HG03565 (cell line): ENCODE data around the gene NXT2.
"Not testable (repeated sequence)": the region's sequence is repeated elsewhere in the genome, so short reads cannot be mapped to it uniquely, and the experiment has no call there.

Source experiments
- ATAC-seq: cut with Tn5 transposase; IDR thresholded peaks from one replicate; pipeline ENCODE4 v1.9.1; 2021; ENCODE audit warnings: mild to moderate bottlenecking, moderate library complexity; ENCODE audit not compliant: unreplicated experiment

The NXT2 gene

DNA sequence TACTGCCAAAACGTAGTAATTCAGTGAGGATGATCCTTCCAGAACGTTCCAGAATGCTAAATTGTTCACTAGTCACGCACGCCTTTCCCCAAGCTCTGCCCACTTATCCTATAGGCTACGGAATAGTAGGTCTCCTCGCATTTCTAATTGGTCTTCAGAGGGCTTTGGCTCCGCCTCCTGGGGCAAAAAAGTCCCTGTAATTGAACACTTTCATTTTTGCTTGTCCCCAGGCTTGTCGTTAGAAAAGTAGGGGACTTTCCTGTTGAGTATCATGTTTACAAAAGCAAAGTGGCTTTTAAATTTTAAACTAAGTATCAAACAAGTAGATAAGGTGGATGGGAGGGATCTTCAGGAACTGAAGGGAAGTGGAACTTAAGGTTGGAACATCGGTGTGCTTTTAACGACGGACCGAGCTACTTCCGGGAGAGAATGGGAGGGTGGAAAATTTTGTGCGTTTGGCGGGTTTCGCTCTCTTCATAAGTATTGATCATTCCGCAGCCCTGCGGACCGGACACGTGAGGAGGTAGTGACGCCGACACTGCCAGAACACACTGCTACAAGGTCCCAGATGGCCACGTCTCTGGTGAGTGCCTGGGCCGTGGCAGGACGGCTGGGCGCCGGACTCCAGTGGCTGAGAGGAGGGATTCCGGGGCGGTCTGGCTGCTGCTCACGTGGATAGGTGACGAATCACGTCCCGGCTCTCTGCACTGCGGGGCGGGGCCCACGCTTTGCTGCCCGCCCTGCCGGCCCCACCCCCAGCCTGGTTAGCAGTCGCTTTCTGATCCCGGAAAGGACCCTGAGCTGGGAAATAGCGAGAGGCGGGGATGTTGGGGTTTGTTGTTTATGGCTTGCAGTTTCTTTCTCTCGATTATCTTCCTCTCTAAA lies at the start of gene NXT2:
TSS of gene NXT2 (plus strand) at position 406 of the 885 bp plus-strand sequence. CDS start at position 569, 163 bp downstream.
- peak; percentile 83 for ATAC-seq

DNA sequence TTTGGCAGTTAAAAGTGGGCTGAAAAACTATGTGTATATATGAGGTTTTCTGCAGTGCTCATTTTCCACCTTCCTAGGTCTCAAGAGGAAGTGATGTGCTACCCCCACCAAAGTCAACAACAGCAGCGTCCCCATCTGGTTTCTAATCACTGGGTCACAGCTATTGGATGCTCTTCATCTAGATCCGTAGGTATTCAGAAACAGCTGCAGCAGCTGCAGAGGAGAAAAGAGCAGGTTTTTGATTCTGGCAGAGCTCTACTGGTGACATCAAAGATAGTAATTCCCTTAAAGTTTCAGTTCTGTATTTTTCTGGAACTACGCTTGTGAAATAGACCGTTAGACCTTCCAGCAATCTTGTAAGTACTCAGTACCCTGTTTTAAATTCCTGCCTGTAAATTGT lies 49.0 kb upstream of the NXT2 start:
- ATAC-seq: peak; percentile 53

DNA sequence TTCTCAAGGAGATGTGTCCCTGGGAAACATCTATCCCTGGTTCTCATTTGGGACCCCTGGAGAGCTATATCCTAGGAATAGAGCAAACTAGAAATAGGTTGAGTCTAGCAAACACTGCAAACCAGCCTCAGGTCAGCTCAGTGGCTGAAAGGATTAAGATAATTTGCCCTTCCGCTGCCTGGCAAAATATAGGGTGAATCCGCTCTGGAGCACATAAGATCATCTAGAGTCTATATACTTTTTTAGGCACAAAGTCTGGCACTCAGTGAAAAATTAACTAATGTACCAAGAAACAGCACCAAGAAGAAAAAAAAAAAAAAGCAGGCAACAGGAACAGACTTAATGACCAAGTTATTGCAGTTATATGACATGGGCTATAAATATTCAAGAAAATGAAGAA lies 47.5 kb upstream of the NXT2 start:
- ATAC-seq: no peak

DNA sequence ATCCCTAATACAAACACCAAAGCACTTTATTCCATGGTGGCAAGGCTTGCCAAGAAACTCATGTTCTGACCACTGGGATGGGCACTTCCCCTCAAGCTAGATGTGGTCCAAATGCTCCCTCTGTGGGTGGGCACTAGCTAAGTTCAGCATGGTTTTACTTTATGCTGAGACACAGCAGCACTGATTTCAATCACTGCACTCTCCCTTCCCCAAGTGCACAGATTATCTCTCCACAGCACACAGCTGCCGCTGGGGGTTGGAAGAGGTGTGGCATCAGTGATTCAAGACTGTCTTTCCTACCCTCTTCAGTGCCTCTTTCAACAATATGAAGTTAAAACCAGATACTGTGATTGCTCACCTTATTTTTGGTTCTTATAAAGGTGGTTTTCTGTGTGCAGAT lies 38.2 kb upstream of the NXT2 start:
- ATAC-seq: no peak

DNA sequence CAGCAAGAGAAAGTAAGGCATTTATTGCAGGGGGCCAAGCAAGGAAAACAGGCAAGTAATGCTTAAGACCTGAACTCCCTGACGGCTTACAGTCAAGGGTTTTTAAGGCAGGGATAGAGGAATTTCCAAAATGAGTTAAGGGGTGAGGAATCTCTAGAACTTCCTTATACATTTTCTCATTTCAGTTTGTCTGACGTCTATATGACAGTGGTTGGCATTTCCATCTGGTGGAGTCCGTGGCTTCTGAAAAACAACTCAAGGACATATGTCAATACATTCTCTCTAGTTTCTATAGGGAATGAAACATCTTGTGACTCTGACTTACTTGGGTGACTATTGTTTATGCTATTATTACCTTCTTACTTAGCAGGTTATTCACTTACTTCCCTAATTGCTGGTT lies 35.5 kb upstream of the NXT2 start:
- no peak for ATAC-seq

DNA sequence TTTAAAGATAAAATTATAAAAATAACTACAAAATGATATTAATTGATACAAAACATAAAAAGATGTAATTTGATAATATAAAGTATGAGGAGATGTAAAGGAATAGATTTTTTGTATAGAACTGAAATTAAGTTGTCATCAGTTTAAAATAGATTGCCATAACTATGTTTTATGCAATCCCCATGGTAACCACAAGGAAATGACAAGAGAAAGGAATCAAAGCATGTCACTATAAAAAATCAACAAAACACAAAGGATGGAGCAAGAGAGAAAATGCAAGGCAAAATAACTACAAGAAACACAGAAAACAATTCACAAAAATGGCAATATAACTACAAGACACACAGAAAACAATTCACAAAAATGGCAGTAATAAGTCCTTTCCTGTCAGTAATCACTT lies 27.7 kb upstream of the NXT2 start:
- no peak for ATAC-seq

DNA sequence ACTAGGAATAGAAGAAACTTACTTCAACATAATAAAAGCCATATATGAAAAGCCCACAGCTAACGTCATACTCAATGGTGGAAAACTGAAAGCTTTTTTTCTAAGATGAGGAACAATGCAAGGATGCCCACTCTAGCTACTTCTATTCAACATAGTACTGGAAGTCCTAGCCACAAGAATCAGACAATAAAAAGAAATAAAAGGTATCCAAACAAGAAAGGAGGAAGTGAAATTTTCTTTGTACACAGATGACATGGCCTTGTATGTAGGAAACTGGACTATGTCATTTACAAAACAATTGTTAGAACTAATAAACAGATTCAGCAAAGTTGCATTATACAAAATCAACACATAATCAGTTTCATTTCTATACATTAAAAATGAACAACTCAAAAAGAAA lies 25.5 kb upstream of the NXT2 start:
- peak; percentile 57 for ATAC-seq

DNA sequence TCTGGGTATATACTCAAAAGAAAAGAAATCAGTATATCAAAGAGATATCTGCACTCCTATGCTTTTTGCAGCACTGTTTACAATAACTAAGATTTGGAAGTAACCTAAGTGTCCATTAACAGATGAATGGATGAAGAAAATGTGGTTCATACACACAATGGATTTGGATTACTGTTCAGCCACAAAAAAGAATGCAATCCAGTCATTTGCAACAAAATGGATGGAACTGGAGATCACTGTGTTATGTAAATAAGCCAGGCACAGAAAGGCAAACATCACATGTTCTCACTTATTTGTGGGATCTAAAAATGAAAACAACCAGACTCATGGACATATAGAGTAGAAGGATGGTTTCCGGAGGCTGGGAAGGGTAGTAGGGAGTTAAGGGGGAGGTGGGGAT lies 17.6 kb upstream of the NXT2 start:
- no peak for ATAC-seq

DNA sequence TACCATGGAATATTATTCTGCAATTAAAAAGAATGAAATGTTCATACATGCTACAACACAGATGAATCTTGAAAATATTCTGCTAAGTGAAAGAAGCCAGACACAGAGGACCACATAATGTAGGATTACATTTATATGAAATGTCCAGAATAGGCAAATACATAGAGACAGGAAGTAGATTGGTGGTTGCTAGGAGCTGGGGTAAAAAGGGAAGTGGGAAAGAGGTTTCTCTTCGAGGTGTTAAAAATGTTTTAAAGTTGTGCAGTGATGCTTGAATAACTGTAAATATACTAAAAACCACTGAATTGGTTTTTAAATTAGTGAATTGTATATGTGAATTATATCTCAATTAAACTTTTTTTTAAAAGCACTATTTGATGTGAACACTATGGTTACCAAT lies 3.6 kb upstream of the NXT2 start:
- ATAC-seq: peak; percentile 24

DNA sequence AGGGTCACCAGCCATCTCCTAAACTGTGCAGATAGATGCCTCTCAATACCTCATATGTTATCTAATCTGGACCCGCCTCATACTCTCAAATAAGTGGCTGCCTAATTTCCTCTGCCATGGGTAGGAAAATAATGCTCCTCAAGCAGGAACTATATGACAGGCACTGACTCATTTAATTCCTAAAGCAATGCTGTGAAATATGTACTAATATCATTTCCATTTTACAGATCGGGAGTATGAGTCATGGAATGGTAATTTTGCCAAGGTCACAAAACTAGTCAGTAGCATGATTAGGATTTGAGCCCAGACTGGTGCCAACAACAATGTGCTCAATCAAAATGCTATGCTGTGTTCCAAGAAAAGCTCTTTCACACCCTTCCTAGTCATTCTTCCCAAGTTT lies 3.0 kb upstream of the NXT2 start:
- no peak for ATAC-seq

DNA sequence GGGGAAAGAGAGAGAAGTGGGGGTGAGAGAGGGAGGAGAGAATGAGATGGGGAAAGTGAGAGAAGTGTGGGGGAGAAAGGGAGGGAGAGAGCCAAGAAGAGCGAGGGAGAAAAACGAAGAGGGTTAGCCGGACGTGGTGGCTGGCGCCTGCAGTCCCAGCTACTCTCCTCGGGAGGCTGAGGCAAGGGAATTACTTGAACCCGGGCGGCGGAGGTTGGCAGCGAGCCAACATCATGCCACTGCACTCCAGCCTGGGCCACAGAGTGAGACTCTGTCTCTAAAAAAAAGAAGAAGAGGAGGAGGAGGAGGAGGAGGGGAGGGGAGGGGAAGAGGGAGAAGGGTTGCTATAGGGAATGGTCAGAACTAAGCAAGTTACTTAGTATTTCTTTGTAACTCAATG lies 1.7 kb upstream of the NXT2 start:
- no peak for ATAC-seq

DNA sequence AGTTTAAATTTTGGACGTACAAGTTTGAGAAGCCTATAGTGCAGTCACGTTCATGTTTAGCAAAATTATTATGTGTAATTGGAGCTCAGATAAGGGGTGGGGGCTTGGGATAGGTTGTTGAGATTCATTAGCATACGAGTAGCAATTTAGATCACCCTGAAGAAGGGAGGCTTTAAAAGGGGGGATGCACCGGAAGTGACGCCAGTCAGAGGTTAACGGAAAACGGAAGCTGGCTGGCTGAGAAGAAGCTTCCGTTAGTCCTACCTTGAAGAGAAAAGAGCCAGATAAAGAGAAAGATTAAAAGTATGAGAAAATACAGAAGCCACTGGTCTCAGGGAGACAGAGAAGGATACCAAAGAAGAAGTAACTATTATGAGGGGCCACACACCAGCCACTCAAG lies 1.1 kb upstream of the NXT2 start:
- ATAC-seq: no peak

DNA sequence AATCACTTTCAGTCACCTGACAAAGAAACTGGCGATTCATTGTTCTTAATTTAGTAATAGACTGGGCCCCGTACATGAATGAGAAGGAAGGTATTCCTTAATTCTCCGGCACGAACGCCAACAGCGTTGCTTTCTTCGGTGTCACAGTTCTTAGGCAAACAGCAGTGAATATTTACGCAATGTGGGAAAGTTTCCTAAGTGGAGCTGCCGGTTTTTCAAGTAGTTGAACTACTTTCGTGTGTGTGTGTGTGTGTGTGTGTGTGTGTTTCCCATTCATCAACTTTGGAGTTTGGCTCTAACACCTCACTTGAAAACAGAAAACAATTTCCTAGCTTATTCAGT lies 651 bp downstream of the NXT2 start:
- ATAC-seq: peak; percentile 2

DNA sequence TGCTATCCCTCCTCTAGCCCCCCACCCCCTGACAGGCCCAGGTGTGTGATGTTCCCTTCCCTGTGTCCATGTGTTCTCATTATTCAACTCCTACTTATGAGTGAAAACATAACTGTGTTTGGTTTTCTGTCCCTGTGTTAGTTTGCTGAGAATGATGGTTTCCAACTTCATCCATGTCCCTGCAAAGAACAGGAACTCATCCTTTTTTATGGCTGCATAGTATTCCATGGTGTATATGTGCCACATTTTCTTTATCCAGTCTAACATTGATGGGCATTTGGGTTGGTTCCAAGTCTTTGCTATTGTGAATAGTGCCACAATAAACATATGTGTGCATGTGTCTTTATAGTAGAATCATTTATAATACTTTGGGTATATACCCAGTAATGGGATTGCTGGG lies 2.4 kb downstream of the NXT2 start:
- ATAC-seq: not testable (repeated sequence)

DNA sequence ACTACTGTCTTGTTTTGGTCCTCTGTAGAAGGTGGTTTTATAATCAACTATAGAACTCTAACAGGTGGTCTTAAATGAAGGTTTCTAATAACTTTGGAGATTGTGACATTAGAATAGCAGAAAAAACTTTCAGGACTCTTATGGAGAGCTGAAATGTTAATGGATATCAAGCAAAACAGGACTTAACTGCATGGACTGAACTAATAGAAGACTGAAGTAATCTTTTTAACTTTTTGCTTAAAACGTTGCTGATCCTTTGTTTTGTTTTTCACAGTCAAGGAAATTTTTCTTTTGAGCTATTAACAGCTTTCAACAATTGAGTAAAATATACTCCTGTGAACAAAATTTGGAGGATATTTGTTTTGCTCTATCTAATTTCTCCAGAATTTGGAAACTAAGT lies 17.2 kb downstream of the NXT2 start:
- no peak for ATAC-seq

DNA sequence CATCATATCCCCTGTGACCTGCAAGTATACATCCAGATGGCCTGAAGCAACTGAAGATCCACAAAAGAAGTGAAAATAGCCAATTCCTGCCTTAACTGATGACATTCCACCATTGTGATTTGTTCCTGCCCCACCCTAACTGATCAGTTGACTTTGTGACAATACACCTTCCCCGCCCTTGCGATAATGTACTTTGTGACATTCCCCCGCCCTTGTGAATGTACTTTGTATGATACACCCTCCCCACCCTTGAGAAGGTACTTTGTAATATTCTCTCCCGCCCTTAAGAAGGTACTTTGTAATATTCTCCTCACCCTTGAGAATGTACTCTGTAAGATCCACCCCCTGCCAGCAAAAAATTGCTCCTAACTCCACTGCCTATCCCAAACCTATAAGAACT lies 39.4 kb downstream of the NXT2 start:
- not testable (repeated sequence) for ATAC-seq

DNA sequence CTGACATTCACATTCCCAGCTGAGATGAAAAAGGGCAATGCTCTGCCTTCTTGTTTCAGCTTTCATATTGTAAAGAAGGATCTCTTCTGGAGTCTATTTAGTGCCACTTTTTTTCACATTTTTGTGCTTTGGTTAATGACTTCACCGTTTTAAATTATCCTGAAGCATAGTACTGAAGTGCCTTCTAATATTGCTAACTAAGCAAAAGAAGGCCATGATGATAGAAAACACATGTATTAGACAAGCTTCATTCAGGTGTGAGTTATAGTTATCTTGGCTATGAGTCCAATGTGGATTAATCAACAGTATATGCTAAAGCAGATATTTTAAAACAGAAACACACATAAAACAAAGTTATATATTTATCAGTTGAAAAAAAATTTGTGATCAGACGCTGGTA lies 40.4 kb downstream of the NXT2 start:
- ATAC-seq: no peak

DNA sequence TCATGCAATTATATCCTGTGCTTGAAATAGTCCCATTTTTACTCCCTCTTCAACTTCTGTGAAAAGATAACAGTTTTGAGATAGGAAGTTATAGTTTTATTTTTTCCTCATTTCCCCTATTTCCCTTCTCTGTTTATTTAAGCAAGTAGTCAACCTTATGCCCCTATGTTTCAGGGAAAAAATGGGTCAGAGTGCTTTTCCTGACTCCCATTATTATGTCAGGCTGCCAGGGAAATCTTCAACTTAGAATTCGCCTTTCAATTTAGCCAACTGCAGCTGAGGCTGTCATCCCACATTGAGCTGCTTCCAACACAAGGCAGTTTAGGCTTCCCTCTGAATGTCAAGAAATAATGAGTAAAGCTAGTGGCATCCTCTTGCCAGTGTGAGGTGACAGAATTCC lies 42.3 kb downstream of the NXT2 start:
- ATAC-seq: no peak

DNA sequence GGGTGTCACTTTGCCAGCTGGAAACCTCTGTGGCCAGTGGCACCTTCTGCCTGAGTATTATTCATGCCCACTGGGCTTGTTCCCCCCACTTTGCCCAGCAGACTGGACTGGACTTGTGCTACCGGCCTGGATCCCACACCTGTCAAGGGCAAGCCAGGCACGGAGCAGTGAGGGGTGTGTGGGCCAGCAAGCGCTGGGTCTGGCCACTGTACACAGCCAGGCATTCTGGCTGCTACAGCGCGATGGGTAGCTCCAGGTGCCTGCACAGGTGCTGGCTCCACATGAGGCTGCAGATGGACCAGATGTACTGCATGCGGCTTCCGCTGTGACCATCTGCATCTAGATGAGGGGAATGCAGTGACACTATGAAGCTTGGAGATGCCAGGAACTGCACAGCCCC lies 48.8 kb downstream of the NXT2 start:
- ATAC-seq: no peak

DNA sequence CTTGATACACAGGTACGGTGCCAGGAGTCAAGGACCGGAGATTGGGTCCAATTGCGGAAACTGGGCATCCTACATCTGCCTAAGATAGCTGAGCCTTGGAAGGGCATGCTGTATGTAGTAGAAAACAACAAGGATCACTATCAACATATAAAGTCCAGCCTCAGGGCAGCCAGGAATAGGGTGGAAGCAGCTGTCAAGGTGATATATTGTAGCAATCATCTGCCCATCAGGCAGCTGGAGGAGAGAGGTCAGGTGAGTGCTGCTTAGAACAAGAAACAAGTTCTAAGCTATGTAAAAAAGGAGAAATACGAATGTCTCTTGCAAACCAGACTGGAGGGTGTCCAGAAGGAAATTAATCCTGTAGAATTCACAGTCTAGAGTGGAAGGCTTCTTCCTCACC lies 53.5 kb downstream of the NXT2 start:
- no peak for ATAC-seq
